ENCODE data around the gene KCTD6. TPM values are rescaled to one million over a fixed set of nuclear protein-coding genes. Genes with fewer than 3 reads are reported as not detected.

Gene KCTD6
- total and polyA plus RNA-seq, 2 experiments from 2014 or later: 28.3 to 34.6 TPM

GRCh38 chr3:58539626-58540025 is 47.7 kb downstream of the KCTD6 start:
- no peak overlapping the region for H3K4me3 Mint-ChIP-seq
- peaks cover 10% of the 10 kb centered on the region for H3K4me1 Mint-ChIP-seq
- Histone ChIP-seq H3K27me3 (ENCODE audit: insufficient read depth) (no peaks in the 10 kb centered on the region), H3K36me3 (ENCODE audit: insufficient read depth) (no peaks in the 10 kb centered on the region), H3K27ac (ENCODE audit: low read depth) (no peak overlapping the region), H3F3A (replicated peaks; ENCODE audit: low read depth) (no peaks in the 10 kb centered on the region), H3K4me3 (no peak overlapping the region), H3K9me2 (ENCODE audit: insufficient read depth) (no peaks in the 10 kb centered on the region), H4K20me1 (replicated peaks; ENCODE audit: insufficient read depth) (no peaks in the 10 kb centered on the region), H3K4me1 (ENCODE audit: insufficient read depth) (no peaks in the 10 kb centered on the region), H3K4me2 (no peak overlapping the region), H3K79me2 (replicated peaks; ENCODE audit: insufficient read depth) (no peaks in the 10 kb centered on the region), H2AFZ (no peak overlapping the region)
- no peak for ATAC-seq
- no peaks in the 10 kb centered on the region for H3K9me3 Mint-ChIP-seq
- H3K36me3 Mint-ChIP-seq (ENCODE audit: low read depth): no peaks in the 10 kb centered on the region
- DNase-seq (ENCODE audit: low spot score): no peak
- H3K27me3 Mint-ChIP-seq (ENCODE audit: insufficient read depth, low read depth, poor library complexity): peaks cover 1% of the 10 kb centered on the region
- H3K27ac Mint-ChIP-seq: no peak overlapping the region
- TF ChIP-seq CTCF (conservative IDR thresholded peaks at IDR 0.05; ENCODE audit: low read depth in 2 of 2) (no peak), ZNF331 (CRISPR knock-in tag; IDR thresholded peaks at IDR 0.05; ENCODE audit: low read depth) (no peak), POLR2AphosphoS5 (IDR thresholded peaks at IDR 0.05; ENCODE audit: low read depth) (no peak)

GRCh38 chr3:58540176-58540858 is 48.4 kb downstream of the KCTD6 start:
- H3K4me3 ChIP-seq: no peak overlapping the region
- Mint-ChIP-seq H3K9me3 (no peaks in the 10 kb centered on the region), H3K4me1 (peaks cover 10% of the 10 kb centered on the region), H3K27ac (no peak overlapping the region), H3K27me3 (ENCODE audit: insufficient read depth, low read depth, poor library complexity) (peaks cover 1% of the 10 kb centered on the region), H3K36me3 (ENCODE audit: low read depth) (no peaks in the 10 kb centered on the region), H3K4me3 (no peak overlapping the region)
- no peaks in the 10 kb centered on the region for H3F3A ChIP-seq (replicated peaks; ENCODE audit: low read depth)
- no peaks in the 10 kb centered on the region for H3K4me1 ChIP-seq (ENCODE audit: insufficient read depth)
- H3K4me2 ChIP-seq: no peak overlapping the region
- H4K20me1 ChIP-seq (replicated peaks; ENCODE audit: insufficient read depth): no peaks in the 10 kb centered on the region
- no peak for ATAC-seq
- no peak for DNase-seq (ENCODE audit: low spot score)
- H3K36me3 ChIP-seq (ENCODE audit: insufficient read depth): no peaks in the 10 kb centered on the region
- H3K27ac ChIP-seq (ENCODE audit: low read depth): no peak overlapping the region
- no peaks in the 10 kb centered on the region for H3K9me2 ChIP-seq (ENCODE audit: insufficient read depth)
- no peaks in the 10 kb centered on the region for H3K27me3 ChIP-seq (ENCODE audit: insufficient read depth)
- no peak overlapping the region for H2AFZ ChIP-seq
- H3K79me2 ChIP-seq (replicated peaks; ENCODE audit: insufficient read depth): no peaks in the 10 kb centered on the region
- TF ChIP-seq POLR2AphosphoS5 (IDR thresholded peaks at IDR 0.05; ENCODE audit: low read depth): no peak
- TF ChIP-seq EZH2 (IDR thresholded peaks at IDR 0.05; ENCODE audit: low read depth, unreplicated experiment): no peak
- TF ChIP-seq NANOG (IDR thresholded peaks at IDR 0.05; ENCODE audit: borderline replicate concordance): no peak
- TF ChIP-seq REST (IDR thresholded peaks at IDR 0.05; ENCODE audit: unreplicated experiment): no peak
- TF ChIP-seq CTCF (conservative IDR thresholded peaks at IDR 0.05; ENCODE audit: low read depth in 2 of 2): no peak
